Gastrocnemius medialis (tissue), 4 donors: ENCODE data around the gene GNG2.

ENCODE experiments used
- CTCF ChIP-seq, 5 experiments: fragments of 450-650 bp in 3 of 5; fragments of 200-600 bp in 2 of 5; sonication (generic) in 2 of 5; IDR thresholded peaks in 4 of 5; conservative IDR thresholded peaks in 1 of 5; 1 replicate in 4 of 5; 2 replicates in 1 of 5; pipeline ENCODE4 v1.5.1; 2016 to 2019; ENCODE audit warnings: antibody characterized with exemption in 5 of 5, mild to moderate bottlenecking in 3 of 5, moderate library complexity in 3 of 5
- POLR2A ChIP-seq, 2 donors: fragments of 450-650 bp; IDR thresholded peaks; one replicate each; pipeline ENCODE4 v1.6.1; 2017; ENCODE audit warnings: antibody characterized with exemption in 2 of 2, mild to moderate bottlenecking in 2 of 2, moderate library complexity in 2 of 2

- TF ChIP-seq POLR2A (IDR thresholded peaks at IDR 0.05), result no peak
- TF ChIP-seq CTCF (IDR thresholded peaks at IDR 0.05 in 4 of 5, conservative IDR thresholded peaks at IDR 0.05 in 1 of 5), result no peak
Observed at GRCh38 chr14:51844081-51844881, 16.1 kb upstream of the GNG2 start.
